ENCODE results near the gene MTURN. TPM values are rescaled to one million over a fixed set of nuclear protein-coding genes. Genes with fewer than 3 reads are reported as not detected.
"Not testable (repeated sequence)": the region's sequence is repeated elsewhere in the genome, so short reads cannot be mapped to it uniquely, and the experiment has no call there.

Gene MTURN
- total RNA-seq (2014; rRNA removed; shearing (Covaris generic)): 2.5 TPM in 2 replicates
- 6.1 and 9.5 TPM in 2 replicates for polyA plus RNA-seq (2014; cell fraction: nucleus; rRNA removed)

DNA sequence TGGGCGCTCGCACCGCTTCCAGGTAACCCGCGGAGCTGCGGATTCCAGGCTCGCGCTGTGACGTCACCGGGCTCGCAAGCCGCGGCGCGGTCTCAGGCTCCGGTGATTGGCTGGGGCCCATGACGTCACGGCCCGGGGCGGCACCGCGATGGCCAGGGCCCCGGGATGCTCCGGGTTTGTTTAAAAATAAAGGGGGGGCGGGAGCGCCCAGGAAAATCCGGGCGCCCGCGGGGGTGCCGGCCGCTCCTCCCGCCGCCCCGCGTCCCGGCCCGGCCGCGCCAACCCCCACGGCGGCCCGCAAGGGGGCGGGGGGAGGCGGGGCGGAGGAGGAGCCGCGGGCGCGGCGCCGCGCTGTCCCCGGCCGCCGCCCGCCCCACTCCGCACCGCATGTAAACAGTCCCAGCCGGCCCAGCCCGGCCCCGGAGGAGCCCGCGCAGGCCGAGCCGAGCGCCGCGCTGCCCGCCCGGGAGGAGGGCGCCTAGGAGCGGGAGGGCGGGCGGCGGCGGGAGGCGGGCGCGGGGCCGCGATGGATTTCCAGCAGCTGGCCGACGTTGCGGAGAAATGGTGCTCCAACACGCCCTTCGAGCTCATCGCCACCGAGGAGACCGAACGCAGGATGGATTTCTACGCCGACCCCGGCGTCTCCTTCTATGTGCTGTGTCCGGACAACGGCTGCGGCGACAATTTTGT lies at the start of gene MTURN:
TSS of gene MTURN (plus strand) at position 376 of the 690 bp plus-strand sequence. CDS start at position 527, 151 bp downstream.
- DNase-seq (ENCODE audit: extremely low read depth, low read depth): peak; percentile 71

DNA sequence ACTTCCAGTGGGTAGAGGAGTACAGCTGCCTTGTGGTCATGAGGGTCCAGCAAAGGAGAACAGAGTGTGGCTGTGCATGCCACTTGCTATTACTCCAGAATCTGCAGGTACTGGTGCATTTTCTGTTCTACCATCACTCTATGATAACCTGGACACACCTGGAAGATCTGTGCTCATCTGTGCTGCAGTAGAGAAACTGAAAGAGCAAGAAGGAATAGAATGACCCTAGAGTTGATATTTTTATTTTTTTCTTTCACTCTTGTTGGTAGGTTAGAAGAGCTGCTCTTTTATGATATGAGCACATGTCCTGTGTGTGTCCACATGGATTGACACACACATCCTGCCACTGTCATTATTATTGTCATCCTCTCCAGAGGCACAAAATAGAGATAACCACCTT lies 48.3 kb upstream of the MTURN start:
- DNase-seq (ENCODE audit: extremely low read depth, low read depth): no peak

DNA sequence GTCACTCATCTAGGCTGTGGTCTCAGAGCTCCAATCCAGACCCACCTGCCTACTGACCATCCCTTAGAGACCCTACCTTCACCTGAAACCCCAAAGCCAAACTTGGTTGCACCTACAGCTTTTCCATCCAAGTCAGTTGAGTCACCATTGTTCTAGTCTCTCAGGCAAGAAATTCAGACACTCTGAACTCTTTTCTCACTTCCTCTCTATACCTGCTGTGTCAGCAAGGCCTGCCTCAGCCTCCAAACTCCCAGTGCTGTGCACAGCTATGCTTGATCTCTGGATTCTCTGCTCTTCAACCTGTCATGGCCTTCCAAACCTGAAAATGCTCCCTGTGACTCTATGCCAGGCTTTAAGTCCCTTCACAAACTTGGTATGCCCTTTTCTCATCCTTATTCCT lies 47.4 kb upstream of the MTURN start:
- DNase-seq (ENCODE audit: extremely low read depth, low read depth): no peak

DNA sequence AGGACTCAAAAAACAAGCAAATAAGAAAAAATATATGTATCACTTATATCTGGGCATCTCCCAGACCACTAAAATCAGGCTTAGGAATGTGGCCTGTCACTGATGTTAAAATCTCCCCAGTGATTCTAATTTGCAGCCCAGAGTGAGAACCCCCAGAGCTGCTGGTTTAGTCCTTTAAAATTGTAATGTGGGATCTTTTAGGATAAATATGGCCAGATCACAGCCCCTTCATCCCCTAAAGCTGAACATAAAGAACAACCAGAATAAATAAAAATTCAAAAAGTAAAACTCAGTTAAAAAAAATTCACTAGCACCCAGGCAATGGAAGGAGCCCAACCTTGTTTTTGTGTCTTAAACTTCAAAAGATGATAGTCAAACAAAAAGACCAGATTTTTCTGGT lies 46.4 kb upstream of the MTURN start:
- DNase-seq (ENCODE audit: extremely low read depth, low read depth): no peak

DNA sequence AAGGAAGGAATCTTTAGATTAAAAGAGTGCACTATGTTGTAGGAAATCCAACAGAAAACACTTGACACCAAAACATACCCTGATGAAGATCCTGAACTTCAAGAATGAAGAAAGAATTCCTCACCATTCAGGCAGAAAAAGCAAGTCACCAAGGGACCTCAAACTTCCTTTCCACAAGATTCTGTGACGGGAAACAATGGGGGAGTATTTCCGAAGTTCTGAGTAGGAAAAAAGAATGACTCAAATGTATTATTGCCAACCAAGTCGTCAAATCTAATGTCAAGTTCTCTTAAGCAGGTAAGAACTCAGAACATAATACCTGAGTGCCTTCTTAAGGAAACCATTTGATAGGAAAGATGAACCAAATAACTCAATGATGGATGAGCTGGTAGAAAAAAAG lies 44.7 kb upstream of the MTURN start:
- no peak for DNase-seq (ENCODE audit: extremely low read depth, low read depth)

DNA sequence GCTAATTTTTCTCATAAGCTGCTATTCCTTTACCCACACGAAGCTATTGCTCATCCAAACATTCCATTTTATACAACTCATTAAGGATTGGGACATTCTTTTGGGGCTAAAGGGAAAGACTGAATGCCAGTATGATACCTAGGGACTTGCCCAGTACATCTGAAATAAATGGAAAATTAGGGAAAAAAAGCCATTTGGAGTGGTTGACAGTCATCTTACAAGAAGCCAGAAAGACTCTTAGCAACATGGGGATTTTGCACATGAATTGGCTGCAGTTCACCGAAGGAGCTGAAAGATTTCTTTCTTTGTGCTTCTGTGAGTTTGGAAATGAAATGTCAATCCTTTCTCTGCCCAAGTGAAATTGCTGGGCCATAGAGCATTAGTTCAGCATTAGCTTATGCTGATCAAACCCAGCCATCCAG lies 43.3 kb upstream of the MTURN start:
- no peak for DNase-seq (ENCODE audit: extremely low read depth, low read depth)

DNA sequence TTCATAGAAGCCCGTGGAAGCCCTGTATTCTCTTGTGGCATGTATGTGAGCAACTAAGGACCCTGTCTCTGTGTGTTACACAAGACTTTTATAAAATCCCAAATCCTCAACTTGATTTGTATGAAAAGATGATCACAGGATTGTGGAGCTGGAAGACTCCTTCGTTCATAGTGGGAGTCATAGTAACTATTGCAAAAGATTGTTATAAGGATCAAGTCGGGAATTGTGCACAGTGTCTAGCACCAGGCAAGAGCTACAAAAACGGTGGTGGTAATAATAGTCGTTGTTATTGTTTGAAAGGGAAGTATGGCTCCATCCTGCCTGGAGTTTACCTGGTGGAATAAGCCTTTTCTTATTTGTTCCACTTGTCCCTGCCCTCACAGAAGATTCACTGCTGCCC lies 42.8 kb upstream of the MTURN start:
- no peak for DNase-seq (ENCODE audit: extremely low read depth, low read depth)

DNA sequence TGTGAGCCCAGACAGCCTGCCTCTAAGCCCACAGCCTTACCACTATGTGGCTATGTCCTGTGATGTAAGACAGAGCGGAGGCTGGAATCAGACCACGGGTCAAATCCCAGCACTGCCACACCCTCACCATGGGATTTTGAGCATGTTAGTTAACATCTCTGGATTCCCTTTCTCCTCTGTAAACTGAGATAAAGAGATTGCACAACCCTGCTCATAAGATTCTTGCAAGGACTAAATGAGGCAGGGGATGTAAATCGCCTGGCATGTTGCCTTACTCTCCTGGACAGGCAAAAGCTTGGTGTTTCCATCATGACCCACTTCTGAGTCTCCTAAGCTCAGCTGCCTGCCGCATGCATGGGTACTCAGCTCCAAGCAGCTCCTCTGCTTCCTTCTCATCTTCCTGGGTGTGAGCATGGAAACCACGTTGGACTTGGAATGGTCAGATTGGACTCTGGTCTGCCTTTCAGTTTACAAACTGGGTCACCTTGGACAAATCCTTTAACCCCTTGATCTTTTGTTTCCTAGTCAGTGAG lies 41.3 kb upstream of the MTURN start:
- no peak for DNase-seq (ENCODE audit: extremely low read depth, low read depth)

DNA sequence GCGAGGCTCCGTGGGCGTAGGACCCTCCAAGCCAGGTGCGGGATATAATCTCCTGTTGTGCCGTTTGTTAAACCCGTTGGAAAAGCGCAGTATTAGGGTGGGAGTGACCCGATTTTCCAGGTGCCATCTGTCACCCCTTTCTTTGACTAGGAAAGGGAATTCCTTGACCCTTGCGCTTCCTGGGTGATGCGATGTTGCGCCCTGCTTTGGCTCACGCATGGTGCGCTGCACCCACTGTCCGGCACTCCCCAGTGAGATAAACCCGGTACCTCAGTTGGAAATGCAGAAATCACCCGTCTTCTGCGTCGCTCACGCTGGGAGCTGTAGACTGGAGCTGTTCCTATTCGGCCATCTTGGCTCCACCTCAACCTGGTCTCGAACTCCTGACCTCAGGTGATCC lies 36.2 kb upstream of the MTURN start:
- DNase-seq (ENCODE audit: extremely low read depth, low read depth): not testable (repeated sequence)

DNA sequence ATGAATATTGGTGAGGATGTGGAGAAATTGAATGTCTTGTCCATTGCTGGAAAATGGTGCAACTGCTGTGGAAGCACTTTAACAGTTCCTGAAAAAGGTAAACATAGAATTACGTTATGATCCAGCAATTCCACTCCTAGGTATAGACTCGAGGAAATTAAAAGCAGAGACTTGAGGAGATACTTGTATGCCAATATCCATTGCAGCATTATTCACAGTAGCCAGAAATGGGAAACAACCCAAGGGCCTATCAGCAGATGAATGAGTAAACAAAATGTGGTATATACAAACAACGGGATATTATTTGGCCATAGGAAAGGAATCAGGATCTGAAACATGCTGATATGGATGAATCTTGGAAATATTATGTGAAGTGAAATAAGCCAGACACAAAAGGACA lies 32.5 kb upstream of the MTURN start:
- DNase-seq (ENCODE audit: extremely low read depth, low read depth): no peak

DNA sequence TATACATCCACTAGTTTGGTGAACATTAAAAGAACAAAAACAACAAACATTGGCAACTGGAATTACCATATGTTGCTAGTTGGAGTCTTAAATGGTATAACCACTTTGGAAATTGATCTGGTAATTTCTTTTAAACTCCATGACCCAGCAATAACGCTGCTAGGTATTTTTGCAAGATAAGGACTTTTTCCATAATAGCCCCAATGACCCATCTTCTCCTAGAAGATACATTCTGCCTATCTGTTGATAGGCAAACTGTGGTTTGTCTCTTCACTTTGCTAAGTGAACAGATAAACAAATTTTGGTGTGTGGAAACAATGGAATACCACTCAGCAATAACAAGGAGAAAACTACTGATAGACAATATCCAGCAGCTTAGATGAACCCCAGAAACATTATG lies 30.6 kb upstream of the MTURN start:
- no peak for DNase-seq (ENCODE audit: extremely low read depth, low read depth)

DNA sequence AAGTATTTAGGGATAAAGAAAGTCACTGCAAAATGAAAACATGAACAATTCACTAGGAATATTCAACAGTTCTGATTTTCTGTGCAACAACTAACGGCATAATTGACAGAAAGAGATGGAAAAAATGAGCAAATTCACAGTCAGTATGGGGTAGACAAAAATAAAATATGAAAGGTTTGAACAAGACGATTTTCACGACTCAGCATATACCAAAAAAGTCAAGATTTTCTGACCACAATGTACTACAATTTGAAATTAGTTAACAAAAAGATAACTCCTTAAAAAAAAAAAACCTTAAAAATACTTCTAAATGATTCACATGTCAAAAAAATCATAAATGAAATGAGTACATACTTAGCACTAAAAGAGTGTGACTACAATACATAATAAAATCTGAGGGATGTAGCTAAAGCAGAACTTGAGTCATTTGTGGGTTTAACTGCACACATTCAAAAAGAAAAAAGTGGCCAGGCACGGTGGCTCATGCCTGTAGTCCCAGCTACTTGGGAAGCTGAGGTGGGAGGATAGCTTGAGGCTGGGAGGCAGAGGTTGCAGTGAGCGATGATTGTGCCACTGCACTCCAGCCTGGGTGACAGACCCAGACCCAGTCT lies 22.6 kb upstream of the MTURN start:
- DNase-seq (ENCODE audit: extremely low read depth, low read depth): no peak

DNA sequence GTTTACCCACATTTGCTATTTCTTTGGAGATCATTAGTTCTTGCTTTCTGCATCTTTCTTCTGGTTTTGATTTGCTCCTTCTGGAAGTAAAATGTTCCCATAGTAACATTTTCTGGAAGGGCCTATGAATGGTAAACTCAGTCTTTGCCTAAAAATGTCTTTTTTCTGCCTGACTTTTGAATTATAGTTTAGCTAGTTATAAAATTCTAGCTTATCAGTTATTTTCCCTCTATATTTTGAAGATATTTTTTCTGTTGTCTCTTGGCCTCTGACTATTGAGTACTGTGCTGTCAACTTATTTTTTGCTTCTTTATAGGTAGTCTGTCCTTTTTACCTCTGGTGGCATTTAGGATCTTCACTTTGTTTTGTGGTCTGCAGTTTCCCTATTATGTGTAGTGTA lies 21.6 kb upstream of the MTURN start:
- no peak for DNase-seq (ENCODE audit: extremely low read depth, low read depth)

DNA sequence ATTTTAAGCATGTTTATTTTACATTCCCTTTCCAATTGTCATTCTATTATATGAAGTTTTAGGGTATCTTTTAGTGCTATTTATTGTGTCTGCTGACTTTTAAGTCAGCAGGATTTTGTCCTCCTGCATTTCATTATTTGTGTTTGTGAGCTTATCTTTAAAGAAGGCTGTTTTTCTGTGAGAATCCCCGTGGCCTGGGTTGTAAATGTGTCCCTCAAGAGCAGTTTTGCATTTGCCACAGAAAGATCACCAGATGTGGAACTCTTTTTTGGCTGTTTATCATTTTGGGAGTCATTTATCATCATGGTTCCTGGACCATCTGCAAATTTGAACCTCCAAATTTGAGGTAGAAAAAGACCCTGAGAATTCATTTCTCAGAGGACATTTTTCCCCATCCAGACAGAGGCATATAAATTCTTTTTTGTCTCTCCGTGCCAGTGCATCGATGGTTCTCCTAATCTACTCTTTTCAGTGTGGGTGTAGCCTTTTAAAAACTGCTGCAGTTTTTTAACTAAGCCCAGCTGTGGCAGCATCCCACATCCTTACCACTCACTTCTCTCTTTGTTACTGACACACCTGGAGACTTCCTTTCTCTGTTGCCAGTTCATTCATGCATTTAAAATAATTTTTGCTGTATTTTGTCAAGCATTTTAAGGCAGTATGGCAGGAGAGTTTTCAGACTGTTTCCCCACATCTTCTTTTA lies 20.1 kb upstream of the MTURN start:
- DNase-seq (ENCODE audit: extremely low read depth, low read depth): no peak

DNA sequence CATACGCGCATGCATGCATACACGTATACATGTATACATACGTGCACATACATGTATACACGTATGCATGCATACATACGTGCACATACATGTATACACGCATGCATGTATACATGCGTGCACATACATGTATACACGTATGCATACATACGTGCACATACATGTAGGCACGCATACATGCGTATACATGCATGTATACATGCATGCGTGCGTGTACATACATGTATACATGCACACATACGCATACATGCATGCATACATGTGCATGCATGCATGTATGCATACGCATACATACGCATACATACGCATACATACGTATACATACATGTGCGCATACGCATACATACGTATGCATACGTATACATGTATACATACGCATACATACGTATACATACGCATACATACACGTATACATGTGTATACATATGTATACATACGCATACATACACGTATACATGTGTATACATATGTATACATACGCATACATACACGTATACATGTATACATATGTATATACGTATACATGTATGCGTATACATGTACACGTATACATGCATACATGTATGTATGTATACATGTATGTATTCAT lies 19.0 kb upstream of the MTURN start:
- no peak for DNase-seq (ENCODE audit: extremely low read depth, low read depth)

DNA sequence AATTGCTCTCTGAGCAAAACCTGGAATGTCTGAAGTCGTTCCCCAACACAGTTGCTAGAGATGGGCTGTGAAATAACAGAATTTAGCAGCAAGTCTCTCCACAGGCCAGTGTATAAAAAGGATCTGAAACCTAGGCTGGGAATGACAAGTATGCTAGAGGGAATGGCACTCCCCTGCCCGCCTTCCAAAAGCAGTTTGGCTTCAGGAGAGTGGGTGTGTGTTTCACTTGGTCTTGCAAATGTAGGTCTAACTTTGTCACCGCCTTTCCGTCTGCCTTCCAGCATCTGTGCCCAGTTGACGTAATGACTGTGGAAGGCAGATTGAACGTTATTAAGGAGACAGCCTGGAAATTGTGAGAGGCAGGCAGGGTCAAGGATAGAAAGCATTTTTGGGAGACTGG lies 18.0 kb upstream of the MTURN start:
- DNase-seq (ENCODE audit: extremely low read depth, low read depth): no peak

DNA sequence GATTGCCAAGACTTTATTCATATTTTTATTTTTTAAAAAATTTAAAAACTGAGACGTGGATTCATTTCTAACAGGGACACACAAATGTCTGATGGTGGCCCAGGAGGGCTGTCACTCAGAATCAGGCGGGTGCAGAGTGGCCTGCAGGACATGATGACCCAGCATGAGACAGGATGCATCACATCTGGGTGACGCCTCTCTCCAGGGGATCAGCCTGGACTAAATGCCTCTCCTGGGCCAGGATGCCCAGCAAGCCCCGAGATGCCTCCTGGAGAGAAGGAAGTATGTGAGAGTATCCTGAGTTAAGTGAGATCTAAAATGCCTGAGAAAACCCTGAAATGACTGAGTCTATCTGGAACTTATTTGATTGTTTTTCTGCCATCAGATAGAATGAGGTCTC lies 16.9 kb upstream of the MTURN start:
- no peak for DNase-seq (ENCODE audit: extremely low read depth, low read depth)

DNA sequence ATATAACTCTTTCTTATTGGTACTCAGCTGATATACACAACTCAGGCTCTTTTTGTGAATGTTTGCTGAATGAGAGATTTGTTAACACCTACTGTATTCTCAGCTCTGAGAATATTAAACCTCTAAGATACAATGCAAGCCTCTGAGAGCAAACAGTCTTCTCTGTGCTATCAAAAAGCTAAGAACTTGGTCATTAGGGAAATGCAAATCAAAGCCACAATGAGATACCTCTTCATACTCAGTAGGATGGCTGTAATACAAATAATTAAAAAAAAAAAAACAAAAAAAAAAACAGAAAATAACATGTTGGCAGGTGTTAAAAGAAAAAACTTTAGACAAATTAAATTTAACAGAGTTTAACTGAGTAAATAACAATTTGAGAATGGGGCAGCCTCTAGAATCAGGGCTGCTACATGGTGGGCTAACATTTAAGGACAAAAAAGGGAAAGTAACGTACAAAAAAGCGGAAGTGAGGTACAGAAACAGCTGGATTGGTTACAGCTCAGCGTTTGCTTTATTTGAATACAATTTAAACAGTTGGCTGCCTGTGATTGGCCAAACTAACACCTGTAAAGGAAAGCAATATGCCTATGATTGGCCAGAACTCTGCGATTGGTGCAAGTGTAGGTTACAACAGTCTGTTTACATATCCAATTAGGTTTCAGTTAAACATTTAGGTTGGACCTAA lies 14.8 kb upstream of the MTURN start:
- DNase-seq (ENCODE audit: extremely low read depth, low read depth): no peak

DNA sequence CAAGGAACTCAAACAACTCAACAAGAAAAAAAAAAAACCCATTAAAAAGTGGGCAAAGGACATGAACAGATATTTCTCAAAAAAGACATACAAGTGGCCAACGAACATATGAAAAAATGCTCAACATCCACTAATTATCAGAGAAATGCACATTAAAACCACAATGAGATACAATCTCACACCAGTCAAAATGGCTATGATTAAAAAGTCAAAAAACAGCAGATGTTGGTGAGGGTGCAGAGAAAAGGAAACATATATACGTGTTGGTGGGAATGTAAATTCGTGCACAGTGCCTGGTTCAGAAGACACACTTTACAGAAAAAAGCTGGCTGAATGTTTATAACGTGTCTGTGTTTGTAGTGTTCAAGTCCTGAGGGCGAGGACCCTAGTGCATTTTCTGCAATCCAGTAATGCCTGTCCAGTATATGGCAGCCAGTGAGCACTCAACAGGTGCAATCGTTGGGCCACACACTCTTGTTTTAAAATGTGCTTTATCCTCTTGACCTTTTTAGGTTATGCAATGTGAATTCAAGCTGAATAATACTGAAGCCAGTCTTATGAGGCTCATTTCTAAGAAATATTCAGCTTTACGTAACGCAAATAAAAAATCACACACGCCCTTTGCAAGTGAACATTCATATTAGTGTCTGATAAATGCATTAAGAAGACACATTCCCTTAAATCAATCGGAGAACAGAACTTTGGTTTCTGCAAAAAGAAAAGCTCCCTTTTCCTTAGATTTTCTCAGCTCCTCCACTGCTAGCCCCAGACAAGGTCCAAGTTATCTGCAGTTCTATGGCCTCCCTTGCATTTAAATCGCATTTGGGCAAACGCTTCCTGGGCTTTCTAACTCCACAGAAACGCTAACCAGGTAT lies 813 bp upstream of the MTURN start:
- DNase-seq (ENCODE audit: extremely low read depth, low read depth): no peak

All from NCI-H460 (cell line).